GM12801 (cell line): ENCODE data around the gene MALAT1.

ENCODE experiments used
- TF ChIP-seq, protein P1 (sequence below): IDR thresholded peaks from one replicate; pipeline ENCODE4 v1.5.1; 2011; ENCODE audit warnings: control low read depth; ENCODE audit not compliant: insufficient read length; ENCODE audit errors: extremely low read depth

The MALAT1 gene

DNA sequence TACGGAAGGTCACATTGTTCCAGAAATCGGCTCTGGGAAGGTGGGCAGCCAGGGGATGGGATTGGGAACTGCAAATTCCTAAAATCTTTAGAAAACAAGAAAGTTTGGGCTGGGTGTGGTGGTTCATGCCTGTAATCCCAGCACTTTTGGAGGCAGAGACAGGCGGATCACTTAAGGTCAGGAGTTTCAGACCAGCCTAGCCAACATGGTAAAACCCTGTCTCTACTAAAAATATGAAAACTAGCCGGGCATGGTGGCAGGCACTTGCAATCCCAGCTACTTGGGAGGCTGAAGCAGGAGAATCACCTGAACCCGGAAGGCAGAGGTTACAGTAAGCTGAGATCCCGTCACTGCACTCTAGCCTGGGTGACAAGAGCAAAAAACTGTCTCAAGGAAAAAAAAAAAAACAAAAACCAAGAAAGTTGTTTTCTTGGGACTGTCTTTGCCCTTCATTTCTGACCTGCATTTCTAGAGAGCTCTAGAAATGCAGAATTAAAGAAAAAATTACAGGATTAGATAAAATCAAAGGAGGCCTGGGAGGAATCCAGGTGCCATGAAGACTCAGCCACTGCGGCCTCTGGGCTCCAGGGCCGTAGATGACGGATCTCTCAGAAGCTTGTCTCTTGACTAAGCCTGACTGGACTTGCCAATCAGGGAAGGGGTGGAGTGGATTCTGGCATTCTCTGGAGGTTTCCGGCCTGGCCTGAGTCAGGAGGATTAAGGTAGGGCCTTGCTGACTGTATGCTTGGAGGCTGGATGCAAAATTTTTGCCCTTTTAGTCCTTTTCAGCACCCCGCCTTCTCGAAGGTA lies 5.3 kb upstream of the MALAT1 start:
- TF ChIP-seq, protein P1, sequence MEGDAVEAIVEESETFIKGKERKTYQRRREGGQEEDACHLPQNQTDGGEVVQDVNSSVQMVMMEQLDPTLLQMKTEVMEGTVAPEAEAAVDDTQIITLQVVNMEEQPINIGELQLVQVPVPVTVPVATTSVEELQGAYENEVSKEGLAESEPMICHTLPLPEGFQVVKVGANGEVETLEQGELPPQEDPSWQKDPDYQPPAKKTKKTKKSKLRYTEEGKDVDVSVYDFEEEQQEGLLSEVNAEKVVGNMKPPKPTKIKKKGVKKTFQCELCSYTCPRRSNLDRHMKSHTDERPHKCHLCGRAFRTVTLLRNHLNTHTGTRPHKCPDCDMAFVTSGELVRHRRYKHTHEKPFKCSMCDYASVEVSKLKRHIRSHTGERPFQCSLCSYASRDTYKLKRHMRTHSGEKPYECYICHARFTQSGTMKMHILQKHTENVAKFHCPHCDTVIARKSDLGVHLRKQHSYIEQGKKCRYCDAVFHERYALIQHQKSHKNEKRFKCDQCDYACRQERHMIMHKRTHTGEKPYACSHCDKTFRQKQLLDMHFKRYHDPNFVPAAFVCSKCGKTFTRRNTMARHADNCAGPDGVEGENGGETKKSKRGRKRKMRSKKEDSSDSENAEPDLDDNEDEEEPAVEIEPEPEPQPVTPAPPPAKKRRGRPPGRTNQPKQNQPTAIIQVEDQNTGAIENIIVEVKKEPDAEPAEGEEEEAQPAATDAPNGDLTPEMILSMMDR: no peak

DNA sequence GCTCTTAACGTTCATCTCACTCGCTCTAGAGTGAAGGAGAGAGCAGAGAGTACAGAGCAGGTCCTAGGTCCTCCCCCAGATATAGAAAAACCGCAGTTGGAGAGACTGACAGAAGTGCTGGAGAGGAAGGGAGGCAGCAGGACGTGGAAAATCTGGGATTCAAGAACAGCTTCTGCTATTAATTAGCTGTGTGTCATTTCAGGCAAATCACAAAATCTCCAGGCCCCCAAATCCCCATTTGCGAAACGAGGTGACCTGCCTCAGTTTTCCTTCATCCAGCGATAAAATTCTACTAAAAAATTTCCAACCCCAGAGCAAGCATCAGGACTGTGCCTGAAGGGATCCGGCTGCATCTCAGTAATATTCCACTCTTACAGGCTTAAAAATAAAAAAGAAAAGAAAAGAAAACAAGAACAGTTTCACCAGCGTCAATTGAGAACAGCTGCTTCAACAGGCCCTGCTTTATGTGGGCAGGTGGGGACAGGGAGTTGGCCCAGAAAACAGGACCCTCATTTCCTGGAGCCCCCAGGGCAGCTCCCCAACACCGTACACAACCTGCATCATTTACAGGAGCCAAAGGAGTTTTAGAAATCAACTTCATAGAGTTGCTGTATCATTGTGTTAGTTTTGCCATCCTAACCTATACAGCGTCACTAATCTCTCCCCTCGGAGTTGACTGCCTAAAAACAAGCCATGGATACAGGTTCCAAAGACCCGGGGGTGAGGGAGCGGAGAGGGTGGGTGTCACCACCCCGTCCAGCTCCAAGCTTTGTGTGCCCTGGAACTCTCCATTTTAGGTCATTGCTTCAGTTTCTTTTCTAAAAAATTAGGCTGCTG lies 2.3 kb upstream of the MALAT1 start:
- TF ChIP-seq, protein P1: no peak

DNA sequence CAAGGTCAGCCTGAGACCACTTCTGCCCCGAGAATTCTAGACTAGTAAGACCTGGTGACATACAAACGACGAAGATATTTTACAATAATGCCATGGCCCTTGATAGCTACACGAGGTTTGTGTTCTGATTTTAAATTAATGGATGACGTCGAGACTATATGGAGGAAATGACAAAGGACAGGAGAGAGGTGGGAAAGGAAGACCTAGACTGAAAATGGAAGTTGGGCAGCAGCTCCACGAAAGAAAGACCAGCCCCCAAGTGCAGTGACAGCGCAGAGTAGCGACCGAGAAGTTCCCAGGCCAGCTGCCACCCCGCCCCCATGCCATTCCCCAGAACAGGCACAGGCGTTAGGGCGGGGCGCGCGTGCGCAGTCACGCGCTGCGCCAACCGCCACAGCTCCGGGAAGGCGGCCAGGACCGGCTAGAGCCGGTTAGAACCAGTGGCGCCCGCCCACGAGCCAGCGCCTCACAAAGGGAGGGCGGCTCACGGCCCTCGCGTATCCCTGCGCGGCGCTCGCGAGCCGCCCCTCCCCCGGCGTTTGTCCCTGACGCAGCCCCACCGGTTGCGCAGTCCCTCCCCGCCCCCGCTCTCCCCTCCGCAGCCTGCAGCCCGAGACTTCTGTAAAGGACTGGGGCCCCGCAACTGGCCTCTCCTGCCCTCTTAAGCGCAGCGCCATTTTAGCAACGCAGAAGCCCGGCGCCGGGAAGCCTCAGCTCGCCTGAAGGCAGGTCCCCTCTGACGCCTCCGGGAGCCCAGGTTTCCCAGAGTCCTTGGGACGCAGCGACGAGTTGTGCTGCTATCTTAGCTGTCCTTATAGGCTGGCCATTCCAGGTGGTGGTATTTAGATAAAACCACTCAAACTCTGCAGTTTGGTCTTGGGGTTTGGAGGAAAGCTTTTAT lies 1.5 kb upstream of the MALAT1 start:
- TF ChIP-seq, protein P1: no peak

DNA sequence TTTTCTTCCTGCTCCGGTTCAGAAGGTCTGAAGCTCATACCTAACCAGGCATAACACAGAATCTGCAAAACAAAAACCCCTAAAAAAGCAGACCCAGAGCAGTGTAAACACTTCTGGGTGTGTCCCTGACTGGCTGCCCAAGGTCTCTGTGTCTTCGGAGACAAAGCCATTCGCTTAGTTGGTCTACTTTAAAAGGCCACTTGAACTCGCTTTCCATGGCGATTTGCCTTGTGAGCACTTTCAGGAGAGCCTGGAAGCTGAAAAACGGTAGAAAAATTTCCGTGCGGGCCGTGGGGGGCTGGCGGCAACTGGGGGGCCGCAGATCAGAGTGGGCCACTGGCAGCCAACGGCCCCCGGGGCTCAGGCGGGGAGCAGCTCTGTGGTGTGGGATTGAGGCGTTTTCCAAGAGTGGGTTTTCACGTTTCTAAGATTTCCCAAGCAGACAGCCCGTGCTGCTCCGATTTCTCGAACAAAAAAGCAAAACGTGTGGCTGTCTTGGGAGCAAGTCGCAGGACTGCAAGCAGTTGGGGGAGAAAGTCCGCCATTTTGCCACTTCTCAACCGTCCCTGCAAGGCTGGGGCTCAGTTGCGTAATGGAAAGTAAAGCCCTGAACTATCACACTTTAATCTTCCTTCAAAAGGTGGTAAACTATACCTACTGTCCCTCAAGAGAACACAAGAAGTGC lies 661 bp upstream of the MALAT1 start:
- TF ChIP-seq, protein P1: no peak

- TF ChIP-seq, protein P1: no peak
Measured at GRCh38 chr11:65498727-65498976, 193 bp upstream of the MALAT1 start.

DNA sequence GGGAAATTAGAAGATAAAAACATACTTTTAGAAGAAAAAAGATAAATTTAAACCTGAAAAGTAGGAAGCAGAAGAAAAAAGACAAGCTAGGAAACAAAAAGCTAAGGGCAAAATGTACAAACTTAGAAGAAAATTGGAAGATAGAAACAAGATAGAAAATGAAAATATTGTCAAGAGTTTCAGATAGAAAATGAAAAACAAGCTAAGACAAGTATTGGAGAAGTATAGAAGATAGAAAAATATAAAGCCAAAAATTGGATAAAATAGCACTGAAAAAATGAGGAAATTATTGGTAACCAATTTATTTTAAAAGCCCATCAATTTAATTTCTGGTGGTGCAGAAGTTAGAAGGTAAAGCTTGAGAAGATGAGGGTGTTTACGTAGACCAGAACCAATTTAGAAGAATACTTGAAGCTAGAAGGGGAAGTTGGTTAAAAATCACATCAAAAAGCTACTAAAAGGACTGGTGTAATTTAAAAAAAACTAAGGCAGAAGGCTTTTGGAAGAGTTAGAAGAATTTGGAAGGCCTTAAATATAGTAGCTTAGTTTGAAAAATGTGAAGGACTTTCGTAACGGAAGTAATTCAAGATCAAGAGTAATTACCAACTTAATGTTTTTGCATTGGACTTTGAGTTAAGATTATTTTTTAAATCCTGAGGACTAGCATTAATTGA lies 1.0 kb downstream of the MALAT1 start:
- TF ChIP-seq, protein P1: no peak
